NCI-H2196 treated with DMSO at 0.1 percent for 48 hours (cell line): ENCODE data around the gene DNAJB8.

Experiments
- DNase-seq: peaks from one replicate; lab custom pipeline; 2025; ENCODE audit not compliant: unreplicated experiment; lab: John Stamatoyannopoulos, UW

The DNAJB8 gene

DNA sequence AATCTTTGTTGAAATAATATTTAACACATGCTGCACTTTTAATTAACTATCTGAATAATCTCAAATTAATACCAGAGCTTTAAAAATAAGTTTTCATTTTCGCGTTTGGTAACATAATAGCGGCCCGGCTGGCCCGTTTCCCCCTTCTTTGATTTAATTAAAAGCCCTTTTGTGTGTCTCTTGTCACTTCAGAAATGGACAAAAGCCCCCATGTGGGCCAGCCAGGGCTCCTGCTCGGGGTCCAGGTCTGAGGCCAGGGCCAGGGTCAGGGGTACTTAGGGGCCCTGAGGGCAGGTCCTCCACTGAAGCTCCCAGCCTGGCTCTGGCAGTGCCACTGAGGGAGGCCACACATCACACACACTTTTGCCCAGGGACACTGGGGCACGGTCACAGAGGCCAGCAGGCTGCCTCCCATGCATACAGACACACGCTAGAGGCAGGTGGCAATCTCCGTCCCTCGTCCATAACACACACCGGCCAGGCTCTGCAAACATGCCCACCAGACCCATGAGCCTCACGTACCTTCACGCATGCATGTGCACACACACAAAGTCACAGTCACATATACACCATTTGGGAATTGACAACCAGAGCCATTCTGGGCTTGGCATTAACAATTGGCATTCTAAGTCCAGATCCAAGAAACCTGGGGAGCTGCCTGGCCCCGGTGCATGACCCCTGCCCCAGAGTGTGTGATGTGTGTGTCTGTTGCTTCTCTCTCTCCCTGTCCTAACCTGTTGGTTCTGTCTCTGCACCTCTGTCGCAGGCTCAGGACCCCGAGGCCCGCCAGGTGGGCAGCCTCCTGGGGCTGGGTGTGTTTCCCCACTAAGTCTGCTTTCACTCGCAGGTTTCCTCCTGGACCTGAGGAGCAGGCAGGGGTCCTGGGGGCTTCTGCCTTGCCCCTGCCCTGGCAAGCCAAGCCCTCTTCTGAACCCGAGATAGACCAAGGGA, 38.5 kb downstream of the DNAJB8 start:
- no peak for DNase-seq

DNA sequence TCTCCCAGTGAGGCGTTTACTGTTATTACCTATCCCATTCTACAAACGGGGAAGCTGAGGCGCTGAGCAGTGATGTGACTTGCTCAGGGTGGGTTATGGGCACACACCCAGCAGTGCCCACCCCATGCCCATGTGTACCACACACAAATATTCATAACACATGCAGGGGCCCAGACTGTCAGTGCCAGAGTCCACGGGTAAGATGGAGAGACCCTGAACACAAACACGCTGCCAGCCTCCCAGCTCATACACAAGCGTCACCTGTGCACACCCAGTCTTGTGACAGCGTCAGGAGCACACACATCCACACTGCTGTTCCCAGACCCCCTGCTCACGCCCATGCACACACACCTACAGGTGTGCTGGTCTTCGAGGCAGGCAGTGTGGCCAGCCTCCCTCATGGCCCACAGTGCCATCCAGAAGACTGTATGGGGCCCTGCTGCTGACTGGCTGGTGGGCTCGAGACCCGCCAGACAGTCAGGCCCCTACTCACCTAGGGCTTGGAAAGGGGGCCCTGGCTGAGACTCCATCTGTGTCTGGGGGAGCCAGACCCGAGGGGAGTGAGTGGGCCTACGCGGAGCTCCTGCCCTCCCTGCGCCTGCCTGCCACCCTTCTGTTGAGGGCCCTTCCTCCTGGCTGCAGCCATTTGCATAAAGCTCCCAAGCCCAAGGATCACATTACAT, 39.4 kb downstream of the DNAJB8 start:
- no peak for DNase-seq

DNA sequence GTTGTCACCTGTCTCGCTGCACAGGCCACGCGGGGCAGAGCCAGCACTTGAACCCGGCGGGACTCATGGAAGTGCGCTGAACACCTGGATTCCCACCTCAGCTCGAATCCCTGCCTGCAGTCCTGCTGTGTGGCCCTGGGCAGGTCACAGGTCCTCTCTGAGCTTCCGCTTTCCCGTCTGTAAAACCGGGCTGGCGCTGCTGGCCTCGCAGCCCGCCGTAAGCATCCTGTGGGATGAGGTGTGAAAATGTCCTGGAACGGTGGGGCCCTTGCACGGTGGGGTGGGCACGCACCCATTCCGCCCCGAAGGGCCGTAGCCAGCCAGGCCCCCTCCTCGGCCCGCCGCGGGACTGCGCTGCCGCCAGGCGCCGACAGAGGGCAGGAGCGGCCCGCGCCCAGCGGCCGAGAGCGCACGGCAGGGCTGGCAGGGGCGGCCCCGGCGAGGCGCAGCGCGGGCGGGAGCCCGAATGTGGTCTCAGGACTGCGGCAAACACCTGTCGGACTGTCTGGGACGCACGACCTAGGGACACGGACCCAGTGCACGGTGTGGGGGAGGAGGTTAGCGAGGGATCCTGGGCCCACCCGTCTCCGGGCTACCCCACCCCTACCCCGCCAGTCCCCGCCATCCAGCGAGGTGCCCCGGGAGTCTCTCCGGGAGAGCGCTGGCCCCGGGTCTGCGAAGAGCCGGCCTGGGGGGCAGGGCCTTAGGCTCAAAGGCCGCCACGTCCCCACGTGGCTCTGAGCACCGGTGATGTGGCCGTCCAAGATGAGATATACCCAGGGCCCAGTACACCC, 40.4 kb downstream of the DNAJB8 start:
- no peak for DNase-seq

DNA sequence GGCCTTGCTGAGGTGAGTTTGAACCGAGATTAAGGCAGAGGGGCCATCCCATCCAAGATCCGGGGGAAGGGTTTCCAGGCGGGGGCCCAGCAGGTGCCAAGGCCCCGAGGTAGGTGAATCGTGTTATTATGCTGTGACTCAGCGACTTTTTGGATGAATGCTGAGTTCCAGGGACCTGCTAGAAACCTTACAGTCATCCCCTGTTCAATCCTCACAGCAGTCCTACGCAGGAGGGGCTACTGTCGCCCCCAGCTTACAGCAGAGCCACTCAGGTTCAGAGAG, 40.9 kb downstream of the DNAJB8 start:
- DNase-seq: no peak

DNA sequence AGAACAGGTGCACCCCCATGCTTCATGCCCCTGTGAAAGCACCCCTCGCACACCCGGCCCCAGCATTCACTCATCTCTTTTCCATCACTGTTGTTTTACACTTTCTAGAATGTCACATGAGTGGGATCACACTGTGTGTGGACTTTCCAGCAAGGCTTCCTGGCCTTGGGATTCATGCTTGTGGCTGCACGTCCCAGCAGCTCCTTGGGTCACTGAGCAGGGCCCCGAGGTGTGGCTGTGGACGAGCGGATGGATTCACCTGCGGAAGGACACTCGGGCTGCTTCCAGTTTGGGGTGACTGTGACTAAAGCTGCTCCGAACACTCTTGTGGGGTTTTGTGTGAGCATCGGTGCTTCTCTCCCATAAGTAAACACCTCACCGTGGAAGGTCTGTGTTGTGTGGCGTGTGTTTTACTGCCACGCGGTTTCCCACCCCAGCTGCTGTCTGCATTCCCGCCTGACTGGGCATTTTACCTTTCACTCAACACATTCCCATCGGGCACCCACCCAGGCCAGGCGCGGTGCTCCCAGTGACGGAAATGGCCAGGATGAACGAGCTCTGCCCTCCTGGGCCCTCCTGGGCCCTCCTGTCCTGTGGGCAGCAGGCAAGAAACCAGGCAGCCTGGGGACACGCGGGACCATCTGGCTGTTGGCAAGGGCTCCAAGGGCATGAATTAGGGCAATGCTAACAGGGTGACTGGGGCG, 41.4 kb downstream of the DNAJB8 start:
- DNase-seq: no peak

DNA sequence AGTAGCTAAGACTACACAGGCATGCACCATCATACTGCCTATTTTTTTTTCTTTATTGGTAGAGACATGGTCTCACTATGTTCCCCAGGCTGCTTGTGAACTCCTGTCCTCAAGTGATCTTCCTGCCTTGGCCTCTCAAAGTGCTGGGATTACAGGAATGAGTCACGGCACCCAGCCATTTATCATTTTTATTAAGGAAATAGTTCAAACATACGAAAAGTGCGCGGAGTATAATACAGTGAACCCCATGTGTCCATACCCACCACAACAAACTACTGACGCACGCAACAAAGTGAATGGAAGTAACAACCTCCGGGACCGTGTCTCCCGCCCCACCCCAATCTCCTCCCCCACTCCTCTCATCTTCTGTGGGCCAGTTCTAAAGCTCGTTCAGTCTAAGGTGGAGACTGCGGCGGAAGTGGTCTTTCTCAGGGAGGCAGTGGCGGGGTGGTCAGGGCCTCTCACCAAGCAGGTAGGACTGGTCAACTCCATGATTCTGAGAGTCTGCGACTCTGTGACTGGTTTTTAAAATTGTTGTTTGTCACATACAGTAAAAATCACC, 42.1 kb downstream of the DNAJB8 start:
- DNase-seq: no peak

DNA sequence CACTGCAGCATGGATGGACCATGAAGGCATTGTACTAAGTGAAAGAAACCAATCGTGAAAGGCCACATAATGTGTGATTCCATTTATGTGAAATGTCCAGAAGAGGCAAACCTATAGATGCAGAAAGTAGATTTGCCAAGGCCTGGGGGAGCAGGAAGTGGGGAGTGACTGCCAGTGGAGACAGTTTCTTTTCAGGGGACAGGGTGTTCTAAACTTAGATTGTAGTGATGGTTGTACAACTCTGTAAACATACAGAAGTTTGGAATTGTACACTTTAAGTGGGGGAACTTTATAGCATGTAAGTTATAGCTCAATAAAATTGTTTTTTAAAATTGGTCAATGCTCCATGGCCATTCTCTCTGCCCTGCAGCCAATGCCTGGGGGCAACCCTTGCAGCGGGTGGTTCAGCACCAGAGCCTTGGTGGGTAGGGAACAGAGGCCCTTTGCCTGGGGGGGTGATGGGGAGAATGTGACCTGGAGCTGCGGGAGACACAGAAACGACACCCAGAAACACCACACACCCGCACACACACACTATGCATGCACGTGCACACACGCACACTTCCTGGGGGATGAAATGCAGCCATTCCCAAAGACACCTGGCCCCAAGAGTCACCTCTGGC, 43.1 kb downstream of the DNAJB8 start:
- no peak for DNase-seq

DNA sequence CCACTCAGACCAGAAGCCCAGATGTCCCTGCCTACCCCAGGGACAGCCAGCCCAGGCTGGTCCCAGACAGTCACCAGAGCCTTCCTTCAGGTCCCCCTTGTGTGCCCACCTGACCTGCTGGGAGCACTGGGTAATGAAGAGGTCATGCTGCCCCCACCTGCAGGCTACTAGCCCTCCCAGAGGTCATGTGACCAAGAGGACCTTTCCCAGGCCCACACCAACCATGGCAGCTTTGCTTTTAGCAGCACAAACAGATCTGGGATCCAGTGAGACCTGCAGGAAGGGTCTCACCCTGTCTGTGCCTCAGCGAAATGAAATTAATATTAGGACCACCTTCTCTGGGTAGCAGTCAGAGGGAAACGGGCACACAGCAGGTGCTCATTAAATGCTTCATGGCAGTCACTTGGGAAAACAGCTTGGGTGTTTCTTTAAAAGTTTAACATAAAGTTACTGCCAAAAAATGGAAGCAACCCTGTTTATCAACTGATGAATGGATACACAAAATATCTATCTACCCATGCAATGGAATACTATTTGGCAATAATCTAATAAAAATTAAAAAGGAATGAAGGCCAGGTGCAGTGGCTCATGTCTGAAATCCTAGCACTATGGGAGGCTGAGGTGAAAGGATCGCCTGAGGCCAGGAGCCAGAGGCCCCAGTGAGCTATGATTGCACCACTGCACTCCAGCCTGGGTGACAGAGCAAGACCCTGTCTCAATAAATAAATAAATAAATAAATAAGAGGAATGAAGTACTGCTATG, 43.7 kb downstream of the DNAJB8 start:
- DNase-seq: no peak

DNA sequence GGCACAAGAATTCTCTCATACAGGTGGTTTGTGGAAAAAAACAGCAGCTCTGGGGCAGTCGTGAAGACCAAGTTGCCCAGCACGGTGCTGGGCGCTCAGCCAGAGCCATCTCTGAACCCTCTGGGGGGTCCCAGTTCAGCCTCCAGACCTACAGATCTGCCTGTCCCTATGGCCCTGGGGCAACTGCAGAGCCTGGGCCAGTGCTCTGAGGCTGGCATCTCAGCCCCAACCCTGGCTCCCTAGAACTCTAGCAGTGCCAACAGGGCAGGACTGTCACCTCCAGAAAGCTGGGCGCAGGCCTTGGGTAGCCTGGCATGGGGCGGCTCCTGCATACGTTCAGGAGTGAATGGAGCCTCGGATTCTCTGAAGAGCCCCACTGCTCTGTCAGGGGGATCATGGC, 44.7 kb downstream of the DNAJB8 start:
- DNase-seq: no peak

DNA sequence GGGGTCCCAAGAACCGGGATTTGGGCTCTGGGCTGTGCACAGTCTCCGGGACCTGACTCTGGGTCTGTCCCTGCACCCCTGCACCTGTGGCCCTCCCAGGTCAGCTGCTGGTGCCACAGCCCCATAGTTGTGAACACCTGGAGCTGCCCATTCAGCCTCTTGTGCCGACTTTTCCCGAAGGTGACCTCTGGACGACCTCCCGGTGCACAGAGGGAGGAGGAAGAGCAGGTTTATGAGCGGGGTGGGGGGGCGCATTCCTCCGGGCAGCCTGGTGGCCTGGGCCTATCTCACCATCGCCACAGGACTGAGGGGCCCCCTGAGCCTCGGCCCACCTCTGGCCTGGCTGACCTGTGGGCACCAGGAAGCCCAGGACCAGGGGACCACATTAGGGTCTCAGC, 45.3 kb downstream of the DNAJB8 start:
- DNase-seq: no peak

DNA sequence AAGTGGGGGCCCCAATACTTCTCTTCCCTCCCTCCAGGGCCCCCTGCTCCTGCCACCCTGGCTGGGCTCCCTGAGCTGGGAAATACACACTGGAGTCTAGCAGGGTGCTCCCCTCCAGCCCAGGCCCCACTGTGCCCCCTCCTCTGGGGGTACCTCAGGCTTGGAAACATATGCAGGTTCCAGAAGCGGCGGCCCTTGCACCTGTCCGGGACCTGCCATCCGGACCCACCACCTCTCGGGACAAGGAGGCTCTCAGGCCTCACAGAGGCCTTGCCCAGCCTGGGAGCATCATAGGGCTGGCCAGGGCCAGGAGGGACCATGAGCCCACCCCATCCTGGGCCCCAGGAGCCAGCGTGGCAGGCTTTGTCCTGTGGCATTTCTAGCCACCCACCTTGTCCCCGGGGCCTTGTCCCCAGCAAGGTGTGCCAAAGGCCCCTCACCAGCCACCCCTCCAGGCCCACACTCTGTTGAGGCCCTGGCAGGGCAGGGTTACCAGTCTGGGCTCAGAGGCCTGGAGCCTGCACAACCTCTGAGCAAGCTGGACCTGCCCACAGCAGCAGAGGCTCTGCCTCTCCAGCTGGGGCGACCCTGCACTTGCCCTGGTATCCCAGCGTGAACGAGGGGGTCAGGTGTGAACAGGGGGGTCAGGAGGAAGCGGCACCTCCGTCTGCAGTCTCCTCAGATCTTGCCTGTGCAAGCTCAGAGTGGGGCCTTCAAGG, 45.8 kb downstream of the DNAJB8 start:
- DNase-seq: no peak

DNA sequence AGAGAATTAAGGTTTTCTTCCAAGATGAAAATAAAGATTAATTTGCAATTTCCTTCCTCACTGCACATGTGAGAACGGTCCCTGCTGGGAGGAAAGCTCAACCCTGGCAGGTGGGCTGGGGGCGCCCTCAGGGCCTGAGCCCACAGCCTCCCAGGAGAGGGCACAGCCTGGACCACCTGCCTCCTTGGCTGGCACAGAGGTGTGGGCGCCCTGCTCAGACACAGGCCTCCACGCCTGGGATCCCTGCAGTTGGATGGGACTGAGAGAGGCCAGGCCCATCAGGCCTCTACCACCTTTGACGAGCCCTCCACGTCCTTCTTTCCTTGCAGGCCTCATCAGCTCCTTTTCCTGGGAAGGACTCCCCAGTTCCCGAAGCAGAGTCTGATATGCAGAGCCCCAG, 46.4 kb downstream of the DNAJB8 start:
- DNase-seq: no peak

DNA sequence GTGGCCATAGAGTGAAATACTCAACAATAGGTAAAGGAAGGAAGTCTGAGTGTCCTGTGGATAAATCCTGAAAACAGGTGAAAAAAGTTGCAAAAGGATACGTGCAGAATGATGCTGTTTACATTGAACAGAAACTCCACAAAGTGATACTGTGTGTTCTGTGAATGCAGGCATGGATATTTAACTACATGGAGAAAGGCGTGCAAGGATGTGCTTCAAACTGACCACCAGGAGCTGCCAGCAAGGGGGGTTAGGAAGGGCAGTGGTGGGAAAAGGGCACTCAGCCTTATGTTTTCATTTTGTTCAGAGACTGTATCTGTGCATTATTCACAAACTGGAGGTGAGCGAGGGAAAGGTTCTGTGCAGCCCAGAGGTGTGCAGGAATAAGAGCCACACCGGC, 47.4 kb downstream of the DNAJB8 start:
- DNase-seq: no peak

DNA sequence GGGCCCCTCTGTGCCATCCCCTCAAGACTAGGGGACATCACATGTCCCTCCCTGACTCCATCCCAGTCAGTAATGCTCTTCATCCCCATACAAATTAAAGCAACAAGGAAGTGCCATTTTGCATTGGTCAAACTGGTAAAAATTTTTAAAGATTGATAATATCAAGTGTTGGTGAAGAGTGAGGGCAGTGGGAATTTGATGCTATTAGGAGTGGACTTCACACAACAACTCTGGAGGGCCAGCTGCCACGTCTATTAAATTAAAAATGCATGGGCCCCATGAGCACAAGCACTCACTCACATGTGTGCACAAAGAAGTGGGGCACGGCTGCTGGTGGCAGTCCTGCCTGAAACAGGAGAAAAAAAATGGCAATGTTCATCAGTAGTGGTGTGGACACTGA, 47.8 kb downstream of the DNAJB8 start:
- no peak for DNase-seq

DNA sequence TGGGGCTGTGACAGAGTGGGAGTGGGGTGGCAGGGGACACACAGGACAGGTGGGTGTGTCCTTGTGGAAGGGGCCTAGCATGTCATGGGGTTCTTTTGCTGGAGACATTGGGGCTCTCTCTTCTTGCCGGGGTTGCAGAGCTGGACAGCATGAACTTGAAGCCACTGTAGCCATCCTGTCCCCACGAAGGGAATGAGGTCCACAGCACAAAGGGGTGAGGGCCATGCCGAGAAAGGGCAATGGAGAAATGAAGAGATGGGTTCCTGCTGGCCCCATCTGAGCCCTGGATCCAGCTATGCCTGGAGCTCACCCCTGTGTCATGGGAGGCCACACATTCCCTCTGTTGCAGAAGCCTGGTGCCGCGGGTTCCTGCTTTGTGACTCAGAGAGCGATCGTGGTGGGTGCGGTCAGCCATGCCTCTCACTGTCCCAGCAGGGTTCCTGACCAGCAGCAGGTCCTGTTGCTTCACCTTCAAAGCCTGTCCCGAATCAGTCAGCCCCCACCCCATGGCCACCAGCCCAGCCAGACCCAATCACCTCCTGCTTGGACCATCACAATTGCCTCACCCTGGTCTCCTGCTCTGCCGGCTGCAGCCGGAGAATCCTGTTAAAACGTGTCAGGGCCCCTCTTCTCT, 50.0 kb downstream of the DNAJB8 start:
- no peak for DNase-seq

DNA sequence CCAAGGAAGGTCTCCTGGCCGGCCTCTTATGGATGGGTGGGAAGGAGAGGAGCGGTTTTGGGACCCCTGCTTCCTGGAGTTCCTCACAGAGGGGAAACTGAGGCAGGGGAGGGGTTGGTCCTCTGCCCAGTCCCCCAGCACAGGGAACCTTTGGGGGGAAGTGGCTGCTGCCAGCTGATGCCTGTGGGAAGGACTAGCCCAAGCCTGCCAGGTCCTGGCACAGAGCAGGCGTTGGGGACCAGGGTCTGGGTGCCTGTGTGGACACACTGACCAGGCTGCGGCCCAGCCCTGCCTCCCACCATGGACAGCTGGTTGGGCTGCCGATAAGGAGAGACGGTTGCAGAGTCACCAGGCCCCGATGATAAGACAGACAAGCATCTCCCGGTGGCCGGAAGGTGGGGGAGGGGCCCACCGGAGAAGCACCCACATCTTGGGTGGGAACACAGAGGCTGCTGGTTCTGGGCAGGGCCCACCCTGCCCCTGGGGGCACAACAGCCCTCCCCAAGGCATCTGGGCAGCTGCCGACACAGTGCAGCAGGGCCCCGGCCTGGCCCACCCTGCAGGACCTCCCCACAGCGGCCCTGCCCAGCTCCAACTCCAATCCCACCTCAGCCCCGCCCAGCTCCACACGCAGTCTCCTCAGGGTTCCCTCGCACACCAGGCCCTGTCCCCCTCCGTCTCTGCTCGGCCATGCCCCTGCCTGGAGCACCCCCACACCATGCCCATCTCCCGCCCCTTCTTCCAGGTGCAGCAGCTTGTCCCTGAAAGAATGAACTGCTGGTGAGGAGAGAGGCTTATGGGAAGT, 50.7 kb downstream of the DNAJB8 start:
- no peak for DNase-seq

DNA sequence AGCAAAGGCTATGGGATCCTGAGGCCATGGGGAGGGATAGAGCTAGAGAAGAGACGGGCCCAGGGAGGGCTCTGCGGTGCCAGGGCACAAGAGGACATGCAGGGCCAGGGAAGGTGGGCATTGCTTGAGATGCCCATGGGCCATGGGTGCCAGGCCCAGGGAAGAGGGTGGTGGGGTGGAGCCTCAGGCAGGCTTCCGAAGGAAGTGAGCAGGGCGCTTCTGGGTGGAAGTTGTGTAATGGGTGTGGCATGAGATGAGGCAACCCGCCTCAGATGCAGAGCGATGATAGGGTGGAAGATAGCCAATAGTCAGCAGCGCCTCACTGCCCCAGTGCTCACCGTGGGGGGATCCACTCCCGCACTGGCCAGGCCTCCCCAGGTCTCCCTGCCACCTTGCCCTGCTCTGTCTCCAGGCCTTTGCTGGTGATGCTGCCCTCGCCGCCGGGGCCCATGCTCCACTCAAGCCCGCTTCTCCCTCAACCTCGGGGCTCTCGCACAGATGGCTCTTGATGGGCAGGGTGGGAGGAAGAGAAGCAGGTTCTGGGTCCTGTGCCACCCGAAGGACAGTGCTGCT, 51.4 kb downstream of the DNAJB8 start:
- DNase-seq: no peak
